HG03159 (cell line): ENCODE data around the gene SPRR2G.
"Not testable (repeated sequence)": the region's sequence is repeated elsewhere in the genome, so short reads cannot be mapped to it uniquely, and the experiment has no call there.

Source experiments
- ATAC-seq: cut with Tn5 transposase; IDR thresholded peaks from one replicate; pipeline ENCODE4 v1.9.1; 2021; ENCODE audit warnings: mild to moderate bottlenecking, moderate library complexity; ENCODE audit not compliant: unreplicated experiment

The SPRR2G gene

DNA sequence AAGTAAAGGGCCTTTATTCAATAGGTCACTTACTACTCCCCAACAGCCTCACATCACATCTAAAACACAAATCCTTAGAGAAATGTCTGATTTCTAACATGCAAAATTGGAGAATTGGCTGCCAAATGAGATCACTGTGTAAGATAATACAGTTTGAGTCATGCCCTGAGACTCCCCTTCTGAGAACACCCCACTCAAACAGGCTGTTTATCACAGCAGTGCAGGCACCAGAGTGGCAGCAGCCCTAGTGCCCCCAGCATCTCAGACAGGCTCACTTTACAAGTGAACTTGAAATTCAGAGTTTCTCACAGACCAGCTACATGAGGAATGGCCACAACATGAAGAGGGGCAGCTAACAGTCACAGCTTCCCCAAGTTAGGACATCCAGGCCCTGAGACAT lies 35.4 kb downstream of the SPRR2G start:
- not testable (repeated sequence) for ATAC-seq

DNA sequence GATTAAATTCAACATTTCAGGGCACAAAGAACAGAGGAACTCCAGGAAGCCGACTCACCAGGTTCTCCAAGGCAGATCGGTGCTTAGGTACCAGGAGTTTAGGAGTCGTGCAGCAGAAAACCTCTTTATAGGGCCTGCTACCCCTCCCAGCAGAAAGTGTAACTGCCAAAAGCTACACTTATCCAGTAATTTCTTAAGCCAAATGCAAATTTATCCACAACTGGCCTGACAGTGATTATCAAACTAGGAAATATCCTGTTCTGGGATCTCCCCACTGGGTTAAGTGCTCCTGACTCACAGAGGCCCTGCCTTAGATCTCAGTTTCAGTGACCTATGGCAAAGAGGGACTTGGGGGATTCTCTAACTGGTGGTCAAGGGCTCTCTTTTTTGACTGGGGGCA lies 37.3 kb downstream of the SPRR2G start, which contains the start of gene SPRR2F:
Gene SPRR2F, minus strand, starts transcription at position 101 of the 400 bp plus-strand sequence. CDS start 783 bp downstream, outside the sequence.
- ATAC-seq: no peak

DNA sequence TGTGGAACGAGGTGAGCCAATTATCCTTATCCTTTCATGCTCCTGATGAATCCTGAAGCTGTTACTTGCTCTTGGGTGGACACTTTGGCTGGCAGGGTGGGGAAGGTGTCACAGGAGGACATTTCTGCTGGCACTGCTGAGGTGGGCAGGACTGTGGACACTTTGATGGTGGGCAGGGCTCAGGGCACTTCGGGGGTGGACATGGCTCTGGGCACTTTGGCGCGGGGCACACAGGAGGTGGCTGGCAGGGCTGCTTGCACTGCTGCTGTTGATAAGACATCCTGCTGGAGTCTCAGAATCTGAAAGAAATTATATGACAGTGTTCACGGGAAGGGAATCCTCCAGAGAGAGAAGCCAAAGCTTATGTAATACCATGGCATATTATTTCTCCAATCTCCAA lies 38.2 kb downstream of the SPRR2G start:
- ATAC-seq: not testable (repeated sequence)

DNA sequence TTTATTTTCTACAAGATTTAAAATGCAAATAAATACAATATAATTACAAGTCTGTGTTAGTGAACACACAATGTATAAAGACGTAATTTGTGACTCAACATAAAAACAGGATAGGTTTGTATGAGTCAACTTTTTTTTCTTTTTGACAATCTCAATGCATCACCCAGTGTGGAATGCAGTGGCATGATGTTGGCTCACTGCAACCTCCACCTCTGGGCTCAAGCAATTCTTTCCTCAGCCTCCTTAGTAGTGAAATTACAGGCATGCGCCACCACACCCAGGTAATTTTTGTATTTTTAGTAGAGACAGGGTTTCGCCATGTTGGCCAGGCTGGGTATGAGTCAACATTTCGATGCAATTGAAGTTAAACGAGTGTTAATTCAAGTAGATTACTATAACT lies 50.4 kb downstream of the SPRR2G start:
- ATAC-seq: no peak
